HG02885 (cell line): Measurements from ENCODE around the gene SPOPL.
A peak's percentile ranks its signal among the peaks of the same experiment; 100 is the strongest.
"Not testable (repeated sequence)": the region's sequence is repeated elsewhere in the genome, so short reads cannot be mapped to it uniquely, and the experiment has no call there.

Experiments used
- ATAC-seq: cut with Tn5 transposase; IDR thresholded peaks from one replicate; pipeline ENCODE4 v1.9.1; 2021; ENCODE audit warnings: mild to moderate bottlenecking; ENCODE audit not compliant: unreplicated experiment, poor library complexity

SPOPL gene

DNA sequence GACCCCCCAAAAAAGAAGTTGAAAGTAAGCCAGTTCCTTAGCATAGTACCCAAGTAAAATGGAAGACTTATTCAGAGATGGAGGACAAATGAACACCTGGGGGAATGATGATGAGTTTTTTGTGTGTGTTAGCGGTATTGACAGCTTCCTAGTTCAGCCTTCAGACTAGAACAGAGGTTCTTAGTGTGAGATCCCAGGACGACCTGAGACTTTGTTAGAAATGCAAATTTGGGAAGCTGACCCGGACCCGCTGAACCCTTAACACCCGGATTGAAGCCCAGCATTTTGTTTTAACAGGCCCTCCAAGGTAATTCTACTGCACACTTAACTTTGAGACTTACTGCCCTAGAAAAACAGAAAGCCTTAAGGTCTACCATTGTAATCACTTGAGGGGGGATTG, 20.3 kb downstream of the SPOPL start:
- no peak for ATAC-seq

- peak; percentile 82 for ATAC-seq
Observed at GRCh38 chr2:138522556-138522955, 21.0 kb downstream of the SPOPL start.

GRCh38 chr2:138523018-138523672, 21.6 kb downstream of the SPOPL start:
- ATAC-seq = peak; percentile 53

- ATAC-seq = peak; percentile 33
Observed at GRCh38 chr2:138523673-138524042, 22.1 kb downstream of the SPOPL start.

DNA sequence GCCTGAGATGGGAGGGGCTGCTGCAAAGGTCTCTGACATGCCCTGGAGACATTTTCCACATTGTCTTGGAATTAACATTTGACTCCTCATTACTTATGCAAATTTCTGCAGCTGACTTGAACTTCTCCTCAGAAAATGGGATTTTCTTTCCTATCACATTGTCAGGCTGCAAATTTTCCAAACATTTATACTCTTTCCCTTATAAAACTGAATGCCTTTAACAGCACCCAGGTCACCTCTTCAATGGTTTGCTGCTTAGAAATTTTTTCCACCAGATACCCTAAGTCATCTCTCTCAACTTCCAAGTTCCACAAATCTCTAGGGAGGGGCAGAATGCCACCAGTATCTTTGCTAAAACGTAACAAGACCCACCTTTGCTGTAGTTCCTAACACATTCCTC, 22.8 kb downstream of the SPOPL start:
- not testable (repeated sequence) for ATAC-seq

DNA sequence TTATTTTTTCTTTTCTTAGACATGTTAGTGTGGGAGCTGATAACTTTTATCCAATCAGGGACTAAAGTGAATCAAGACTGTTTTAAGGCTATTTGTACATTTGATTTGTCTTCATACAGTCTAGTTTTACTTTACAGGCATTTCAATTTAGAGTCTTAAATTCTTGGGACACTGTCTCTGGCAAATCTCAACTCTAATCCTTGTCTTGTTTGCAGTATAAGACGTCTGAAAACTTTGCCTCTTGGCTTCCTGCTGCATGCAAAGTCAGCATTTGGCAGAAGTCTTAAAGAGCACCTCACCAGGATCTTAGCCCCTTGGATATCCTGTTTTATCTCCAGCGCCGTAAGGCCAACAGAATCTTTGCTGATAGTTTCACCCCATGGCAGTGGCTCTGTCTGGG, 30.3 kb downstream of the SPOPL start:
- ATAC-seq = no peak

GRCh38 chr2:138534791-138535190, 33.2 kb downstream of the SPOPL start:
- ATAC-seq = no peak

DNA sequence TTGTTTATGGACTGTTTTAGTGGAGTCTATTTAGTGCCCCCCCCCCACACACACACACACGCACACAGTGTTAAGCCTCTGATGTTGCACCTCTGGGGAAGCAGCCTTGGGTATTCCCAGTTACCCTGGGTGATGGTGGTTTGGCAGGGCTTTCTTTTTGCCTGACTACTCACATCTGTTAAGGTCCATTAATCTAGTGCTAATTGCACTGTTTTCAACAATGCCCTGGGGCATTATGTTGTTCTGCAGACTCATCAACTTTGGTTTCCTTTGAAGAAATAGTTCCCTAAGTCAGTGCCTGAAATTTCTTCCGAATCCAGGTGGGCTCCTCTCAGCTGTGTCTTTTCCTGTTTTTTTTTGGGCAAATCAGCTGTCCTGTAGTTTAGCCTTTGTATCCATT, 34.7 kb downstream of the SPOPL start:
- peak; percentile 62 for ATAC-seq

DNA sequence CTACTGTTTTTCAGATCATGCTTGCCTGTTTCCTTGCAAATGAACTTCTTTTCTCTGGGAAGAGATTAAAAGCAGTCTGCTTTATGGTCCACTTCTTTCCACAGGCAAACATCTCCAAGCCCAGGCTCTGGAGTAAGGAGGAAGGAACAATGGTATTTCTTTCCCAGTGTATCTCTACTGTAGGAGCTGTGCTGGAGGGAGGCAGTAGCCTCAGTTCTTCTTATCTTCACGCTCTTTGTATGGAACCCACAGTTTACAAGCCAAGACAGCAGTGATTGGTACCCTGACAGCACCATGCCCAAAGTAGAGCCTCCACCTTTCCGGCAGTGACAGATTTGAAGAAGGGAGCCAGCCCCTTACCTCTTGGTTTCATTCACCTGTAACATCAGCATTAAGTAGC, 35.2 kb downstream of the SPOPL start:
- peak; percentile 25 for ATAC-seq

- ATAC-seq = peak; percentile 20
Observed at GRCh38 chr2:138537170-138537915, 35.8 kb downstream of the SPOPL start.

DNA sequence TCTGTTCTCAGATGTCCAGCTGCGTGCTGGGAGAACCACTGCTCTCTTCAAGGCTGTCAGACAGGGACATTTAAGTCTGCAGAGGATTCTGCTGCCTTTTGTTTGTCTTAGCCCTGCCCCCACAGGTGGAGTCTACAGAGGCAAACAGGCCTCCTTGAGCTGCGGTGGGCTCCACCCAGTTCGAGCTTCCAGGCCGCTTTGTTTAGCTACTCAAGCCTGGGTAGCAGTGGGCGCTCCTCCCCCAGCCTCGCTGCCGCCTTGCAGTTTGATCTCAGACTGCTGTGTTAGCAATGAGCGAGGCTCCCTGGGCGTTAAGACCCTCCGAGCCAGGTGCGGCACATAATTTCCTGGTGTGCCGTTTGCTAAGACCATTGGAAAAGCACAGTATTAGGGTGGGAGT, 42.6 kb downstream of the SPOPL start:
- ATAC-seq = not testable (repeated sequence)

- ATAC-seq = no peak
Observed at GRCh38 chr2:138548796-138549195, 47.2 kb downstream of the SPOPL start.

DNA sequence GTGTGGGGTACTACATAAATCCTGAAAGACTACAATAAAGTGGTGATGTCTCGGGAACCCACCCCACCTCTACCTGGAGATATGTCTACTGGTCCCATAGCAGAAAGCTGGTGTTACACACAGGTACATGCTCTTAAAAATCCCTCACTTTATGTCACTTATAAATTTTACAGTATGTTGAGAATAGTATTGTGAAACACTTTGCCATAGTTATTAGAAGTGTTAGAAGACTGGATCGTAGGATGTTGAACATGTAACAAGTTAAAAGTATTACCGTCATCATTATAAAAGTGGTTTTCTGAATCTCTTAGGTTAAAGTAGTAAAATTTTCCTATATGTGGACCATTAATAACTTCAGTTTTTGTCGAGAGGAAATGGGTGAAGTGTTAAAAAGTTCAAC, 48.6 kb downstream of the SPOPL start:
- ATAC-seq = no peak

- ATAC-seq = no peak
Observed at GRCh38 chr2:138550670-138551287, 49.2 kb downstream of the SPOPL start.

- ATAC-seq = no peak
Observed at GRCh38 chr2:138554123-138554522, 52.6 kb downstream of the SPOPL start.

GRCh38 chr2:138559641-138560040, 58.1 kb downstream of the SPOPL start:
- ATAC-seq = no peak

DNA sequence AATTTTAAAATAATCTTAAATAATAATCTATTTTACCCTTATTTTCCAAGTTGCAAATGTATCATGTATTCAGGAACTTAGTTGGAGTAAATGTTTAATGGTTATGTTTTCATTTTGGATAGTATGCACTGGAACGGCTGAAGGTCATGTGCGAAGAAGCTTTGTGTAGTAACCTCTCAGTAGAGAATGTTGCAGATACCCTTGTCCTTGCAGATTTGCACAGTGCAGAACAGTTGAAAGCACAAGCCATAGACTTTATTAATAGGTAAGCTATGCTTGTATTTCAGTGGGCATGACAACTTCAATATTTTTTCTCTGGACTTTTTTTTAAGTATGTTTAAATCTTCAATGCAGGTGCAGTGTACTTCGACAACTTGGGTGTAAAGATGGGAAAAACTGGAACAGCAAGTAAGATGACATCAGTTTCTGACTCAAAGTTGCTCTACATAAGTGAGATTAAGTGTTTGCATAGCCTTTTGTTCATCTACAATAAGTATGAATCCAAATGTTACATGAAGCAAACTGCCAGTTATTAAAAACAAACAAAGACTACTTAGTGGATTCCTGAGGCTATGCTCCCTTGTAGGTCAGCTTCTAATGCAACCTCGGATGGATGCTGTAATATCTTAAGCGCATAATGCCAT, 63.1 kb downstream of the SPOPL start:
- no peak for ATAC-seq

DNA sequence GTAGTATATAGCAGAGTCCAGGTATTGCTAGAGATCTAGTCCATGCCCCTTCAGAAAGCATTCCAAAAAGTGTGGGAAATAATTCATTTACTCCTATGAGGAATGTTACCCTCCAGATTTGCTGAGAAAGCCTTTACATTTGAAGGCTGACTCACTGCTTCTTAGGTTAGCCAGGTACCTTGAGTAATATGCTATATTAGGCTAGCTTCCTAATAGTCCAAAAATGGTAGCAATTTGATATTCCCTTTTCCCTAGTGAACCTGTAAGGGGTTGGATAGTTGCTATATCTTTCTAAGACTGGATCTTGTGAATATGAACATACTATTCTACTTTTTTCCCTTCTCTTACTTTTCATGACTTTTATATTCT, 63.6 kb downstream of the SPOPL start:
- no peak for ATAC-seq

- ATAC-seq = no peak
Observed at GRCh38 chr2:138572318-138572717, 70.7 kb downstream of the SPOPL start.

DNA sequence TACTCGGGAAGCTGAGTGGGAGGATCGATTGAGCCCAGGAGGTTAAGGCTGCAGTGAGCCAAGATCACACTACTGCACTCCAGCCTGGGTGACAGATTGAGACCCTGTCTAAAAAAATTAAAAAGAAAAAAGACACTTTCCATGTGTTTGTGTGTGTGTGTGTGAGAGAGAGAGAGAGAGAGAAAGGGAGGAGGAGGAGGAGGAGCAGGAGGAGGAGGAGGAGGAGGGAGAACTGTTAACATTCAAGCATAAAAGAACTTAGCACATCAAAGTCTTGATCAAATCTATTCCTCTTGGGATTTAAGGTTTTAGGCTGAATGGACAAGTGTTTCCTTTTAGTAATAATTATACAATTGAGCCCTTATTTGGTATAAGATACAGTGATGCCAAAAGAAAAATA, 75.5 kb downstream of the SPOPL start:
- no peak for ATAC-seq

GRCh38 chr2:138579556-138579955, 78.0 kb downstream of the SPOPL start:
- no peak for ATAC-seq
